Heart left ventricle (tissue), 16 donors: Measurements from ENCODE around the gene MIPOL1. TPM values are rescaled to one million over a fixed set of nuclear protein-coding genes. Genes with fewer than 3 reads are reported as not detected.
"Not testable (repeated sequence)": the region's sequence is repeated elsewhere in the genome, so short reads cannot be mapped to it uniquely, and the experiment has no call there.

Experiments used
- ATAC-seq, 4 donors: fragments of 200-7000 bp; cut with Tn5 transposase; one replicate each; pipeline ENCODE4 v1.9.1; 2020 to 2022; ENCODE audit warnings: moderate library complexity in 4 of 4, mild to moderate bottlenecking in 3 of 4, moderate number of reproducible peaks in 1 of 4
- DNase-seq, 5 donors: peaks; one replicate each; pipeline ENCODE4 v3.0.0-alpha.2; 2020
- H3K27ac ChIP-seq, 12 donors: fragments of 200-600 bp; sonication (generic) in 4 of 12; one replicate each; pipeline versions ENCODE4 v1.5.0 to v1.8.0; 2016 to 2022; ENCODE audit warnings: mild to moderate bottlenecking in 2 of 12
- H3K27me3 ChIP-seq, 9 donors: fragments of 200-600 bp; sonication (generic) in 2 of 9; one replicate each; pipeline versions ENCODE4 v1.5.1 to v1.8.0; 2016 to 2022; ENCODE audit warnings: mild to moderate bottlenecking in 3 of 9
- H3K36me3 ChIP-seq, 9 donors: fragments of 200-600 bp; sonication (generic) in 2 of 9; one replicate each; pipeline versions ENCODE4 v1.5.0 to v1.8.0; 2018 to 2022; ENCODE audit warnings: mild to moderate bottlenecking in 2 of 9
- H3K4me1 ChIP-seq, 12 donors: fragments of 200-600 bp; sonication (generic) in 4 of 12; one replicate each; pipeline versions ENCODE4 v1.5.0 to v1.8.0; 2016 to 2022; ENCODE audit warnings: mild to moderate bottlenecking in 3 of 12
- H3K4me3 ChIP-seq, 12 donors: fragments of 200-600 bp; sonication (generic) in 4 of 12; one replicate each; pipeline versions ENCODE4 v1.5.0 to v1.8.0; 2017 to 2022; ENCODE audit warnings: mild to moderate bottlenecking in 9 of 12, moderate library complexity in 4 of 12
- H3K9me3 ChIP-seq, 12 donors: fragments of 200-600 bp; sonication (generic) in 4 of 12; one replicate each; pipeline versions ENCODE4 v1.5.0 to v1.8.0; 2016 to 2022; ENCODE audit warnings: mild to moderate bottlenecking in 1 of 12
- CTCF ChIP-seq, 12 donors: fragments of 200-600 bp; sonication (generic) in 4 of 12; IDR thresholded peaks; one replicate each; pipeline versions ENCODE4 v1.5.0 to v1.8.0; 2018 to 2022; ENCODE audit warnings: antibody characterized with exemption in 12 of 12, mild to moderate bottlenecking in 5 of 12
- POLR2A ChIP-seq, 2 donors: fragments of 450-650 bp; IDR thresholded peaks; one replicate each; pipeline ENCODE4 v1.6.1; 2017; ENCODE audit warnings: antibody characterized with exemption in 2 of 2, mild to moderate bottlenecking in 2 of 2, moderate library complexity in 2 of 2
- WGBS, 4 donors: extraction: QIAGEN DNeasy Blood & Tissue Kit in 2 of 4; methylation state at CpG; one replicate each; pipeline versions ENCODE4 v1.1.5 to v1.1.7; 2013 to 2018; 5-methylcytosine and 5-hydroxymethylcytosine counted together
- intact Hi-C, 10 donors: fragments of 100-400 bp; cut with DNase I; formaldehyde crosslinking; loops; one replicate each; pipeline versions ENCODE4 v1.11.1 to v1.14.2; 2022
- polyA plus RNA-seq, 2 donors: library from polyadenylated mRNA; stranded (reverse); fragments of 200-250 nt; gene quantifications; one replicate each; pipeline ENCODE4 v1.2.3, GENCODE V29; 2013
- total RNA-seq, 9 donors: library from RNA; depleted of rRNA in 2 of 9; stranded (reverse); fragments of >200 nt in 2 of 9; fragmentation: NEBNext Ultra II Directional in 3 of 9; extraction: Animal tissue kit (Norgen Biotek cat#: 25700) in 3 of 9; gene quantifications; one replicate each; pipeline versions ENCODE4 v1.1.0 to v1.2.4, GENCODE V29; 2016 to 2023
- donor health status: ischemic (EF 13 %, LVEDD 7.1; RV severe dilation, severe dysfunction).
- donor health status: healthy with polysubstance abuse.
- donor health status: DM: no; HTN: yes; CAD: no.
- donor health status: DM: no; HTN: no; CAD: no.
- donor health status: ischemic (EF 25% LVEDD 6.9; RV normal size, moderate dysfunction).
- donor health status: ischemic (EF 25% LVEDD 5.7; RV mildly dilated, moderate dysfunction).
- donor health status: healthy.
- donor health status: DM: yes; HTN: yes; CAD: no.
- donor health status: ischemic (EF 35%, LVEDD 5.7; RV mildly dilated, moderate dysfunction).
- donor health status: nonischemic (EF 11% LVEDD 7.7; RV severe dilation, severe dysfunction).
- donor health status: DM: yes; HTN: yes; CAD: no.
- donor health status: PGD.
- donor health status: ischemic (EF 29% LVEDD 5.4; RV normal size, mild dysfunction).
- donor health status: nonischemic (EF 23%, LVEDD 6.1; RV moderate dilation, normal function).

The MIPOL1 gene
- total and polyA plus RNA-seq, 11 donors, result 0.99 to 7.3 (median 5.0) TPM

DNA sequence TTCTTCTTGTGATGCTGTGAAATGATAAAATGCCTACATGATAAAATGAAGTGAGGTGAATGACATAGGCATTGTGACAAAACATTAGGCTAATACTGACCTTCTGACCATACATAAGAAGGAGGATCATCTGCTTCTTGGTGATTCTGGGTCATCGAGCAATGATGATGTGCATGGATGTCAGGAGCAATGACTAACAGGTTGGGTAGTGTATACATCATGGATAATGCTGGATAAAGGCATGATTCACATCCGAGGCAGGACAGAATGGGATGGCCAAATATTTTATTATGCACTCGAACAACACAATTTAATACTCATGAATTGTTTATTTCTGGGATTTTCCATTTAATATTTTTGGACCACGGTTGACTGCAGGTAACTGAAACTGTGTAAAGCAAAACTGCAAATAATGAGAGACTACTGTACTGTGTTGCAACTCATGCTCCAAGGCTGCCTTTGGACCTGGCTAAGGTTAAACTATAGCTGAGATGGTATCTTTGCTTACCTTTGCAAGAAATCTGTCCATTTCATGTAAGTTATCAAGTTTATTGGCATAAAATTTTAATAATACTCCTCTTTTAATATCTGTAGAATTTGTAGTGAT lies 17.7 kb upstream of the MIPOL1 start:
- Histone ChIP-seq H3K4me1 (peaks cover 0 to 3% (median 0%) of the 10 kb centered on the region in 12 donors), H3K36me3 (no peaks in the 10 kb centered on the region), H3K4me3 (no peak overlapping the region), H3K27ac (no peak overlapping the region), H3K27me3 (peaks cover 0 to 6% (median 0%) of the 10 kb centered on the region in 9 donors), H3K9me3 (no peaks in the 10 kb centered on the region)
- TF ChIP-seq POLR2A (IDR thresholded peaks at IDR 0.05) (no peak), CTCF (IDR thresholded peaks at IDR 0.05) (no peak)
- ATAC-seq (no peak), DNase-seq (no peak)
- intact Hi-C loops, result no loop called here
- 80 to 89% (median 83%) methylated on average over 4 of the region's 4 CpGs for WGBS, 4 donors

DNA sequence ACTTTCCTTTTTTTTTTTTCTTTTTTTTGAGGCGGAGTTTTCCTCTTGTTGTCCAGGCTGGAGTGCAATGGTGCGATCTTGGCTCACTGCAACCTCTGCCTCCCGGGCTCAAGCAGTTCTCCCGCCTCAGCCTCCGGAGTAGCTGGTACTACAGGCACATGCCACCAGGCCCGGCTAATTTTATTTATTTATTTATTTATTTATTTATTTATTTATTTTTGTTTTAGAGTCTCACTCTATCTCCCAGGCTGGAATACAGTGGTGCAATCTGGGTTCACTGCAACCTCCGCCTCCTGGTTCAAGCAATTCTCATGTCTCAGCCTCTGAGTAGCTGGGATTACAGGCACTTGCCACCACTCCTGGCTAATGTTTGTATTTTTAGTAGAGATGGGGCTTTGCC lies 16.9 kb upstream of the MIPOL1 start:
- H3K36me3 ChIP-seq, H3K4me3 ChIP-seq, ATAC-seq, DNase-seq, intact Hi-C loops, H3K4me1 ChIP-seq, H3K27ac ChIP-seq, H3K27me3 ChIP-seq, H3K9me3 ChIP-seq: not testable (repeated sequence)
- 90 to 98% (median 94%) methylated on average over 7 of the region's 7 CpGs for WGBS, 4 donors

DNA sequence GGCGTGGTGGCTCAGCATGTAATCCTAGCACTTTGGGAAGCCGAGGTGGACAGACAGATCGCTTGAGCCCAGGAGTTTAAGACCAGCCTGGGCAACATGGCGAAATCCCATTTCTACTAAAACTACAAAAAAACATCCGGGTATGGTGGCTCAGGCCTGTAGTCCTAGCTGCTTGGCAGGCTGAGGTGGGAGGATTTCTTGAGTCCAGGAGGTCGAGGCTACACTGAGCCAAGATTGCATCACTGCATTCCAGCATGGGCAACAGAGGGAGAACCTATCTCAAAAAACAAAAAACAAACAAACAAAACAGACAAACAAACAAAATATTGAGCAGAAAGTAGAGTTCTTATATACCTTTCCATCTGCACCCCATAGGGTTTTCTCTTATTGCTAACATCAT lies 16.3 kb upstream of the MIPOL1 start:
- Histone ChIP-seq H3K4me3 (no peak overlapping the region), H3K36me3 (no peaks in the 10 kb centered on the region), H3K4me1 (no peaks in the 10 kb centered on the region), H3K27me3 (peaks cover 0 to 6% (median 0%) of the 10 kb centered on the region in 9 donors), H3K9me3 (no peaks in the 10 kb centered on the region), H3K27ac (no peak overlapping the region)
- ATAC-seq (no peak), DNase-seq (no peak)
- WGBS, 4 donors, result 81 to 85% (median 83%) methylated on average over 6 of the region's 6 CpGs
- intact Hi-C loops, result no loop called here
- TF ChIP-seq POLR2A (IDR thresholded peaks at IDR 0.05), result no peak
- TF ChIP-seq CTCF (IDR thresholded peaks at IDR 0.05), result no peak

GRCh38 chr14:37184520-37184919 lies 13.2 kb upstream of the MIPOL1 start:
- H3K4me3 ChIP-seq, DNase-seq, H3K4me1 ChIP-seq, intact Hi-C loops, H3K27ac ChIP-seq, ATAC-seq, H3K9me3 ChIP-seq, H3K36me3 ChIP-seq: not testable (repeated sequence)
- WGBS, 4 donors, result 76 to 89% (median 85%) methylated on average over 8 of the region's 8 CpGs
- H3K27me3 ChIP-seq, result peaks cover 0 to 14% (median 0%) of the 10 kb centered on the region in 9 donors

DNA sequence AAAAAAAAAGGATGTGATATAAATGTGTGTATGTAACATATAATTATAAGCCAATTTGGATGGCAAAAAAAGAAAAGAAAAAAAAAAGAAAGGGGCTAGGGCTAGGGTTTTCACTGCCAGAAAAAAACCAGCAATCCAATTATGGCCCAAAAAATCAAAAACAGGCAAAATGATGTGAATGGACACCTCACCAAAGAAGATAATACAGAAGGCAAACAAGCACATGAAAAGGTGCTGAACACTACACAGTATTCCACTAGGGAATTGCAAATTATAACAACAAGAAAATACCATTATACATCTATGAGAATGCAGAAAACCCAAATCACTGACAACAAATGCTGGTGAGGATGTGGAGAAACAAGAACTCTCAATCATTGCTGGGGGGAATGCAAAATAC lies 12.1 kb upstream of the MIPOL1 start:
- DNase-seq, result no peak
- intact Hi-C loops, result no loop called here
- Histone ChIP-seq H3K27ac (no peak overlapping the region), H3K36me3 (no peaks in the 10 kb centered on the region), H3K9me3 (peaks cover 0 to 3% (median 0%) of the 10 kb centered on the region in 12 donors), H3K27me3 (peaks cover 0 to 14% (median 0%) of the 10 kb centered on the region in 9 donors), H3K4me3 (no peak overlapping the region), H3K4me1 (no peaks in the 10 kb centered on the region)
- TF ChIP-seq CTCF (IDR thresholded peaks at IDR 0.05), result no peak
- TF ChIP-seq POLR2A (IDR thresholded peaks at IDR 0.05), result no peak
- no peak for ATAC-seq
